CD8-positive, alpha-beta memory T cell (primary cell): ENCODE results near the gene LRIT1. TPM values are rescaled to one million over a fixed set of nuclear protein-coding genes. Genes with fewer than 3 reads are reported as not detected.

Source experiments
- CTCF ChIA-PET: fragments of 350-600 bp; sonication (Branson Sonifier 250); formaldehyde crosslinking; loops from one replicate; lab custom pipeline; 2021; ENCODE audit warnings: antibody characterized with exemption; lab: Charles Lee
- POLR2A ChIA-PET: fragments of 350-600 bp; sonication (Branson Sonifier 250); formaldehyde crosslinking; loops from one replicate; lab custom pipeline; 2021; ENCODE audit warnings: antibody characterized with exemption; lab: Charles Lee
- DNase-seq, 5 donors: peaks; one replicate each; pipeline versions ENCODE4 v3.0.0 to v3.0.0-alpha.2; 2020 to 2022; ENCODE audit warnings: mixed read lengths in 1 of 5
- H3K27ac ChIP-seq: one replicate; pipeline ENCODE4 v1.7.0; 2013; ENCODE audit warnings: low read depth, mild to moderate bottlenecking, low read length, moderate library complexity
- H3K27me3 ChIP-seq: 2 replicates; pipeline ENCODE4 v1.7.0; 2013; ENCODE audit warnings: low read length, mild to moderate bottlenecking; ENCODE audit not compliant: insufficient read depth, poor library complexity, severe bottlenecking
- H3K36me3 ChIP-seq: 2 replicates; pipeline ENCODE4 v1.7.0; 2013; ENCODE audit warnings: mild to moderate bottlenecking, low read length, moderate library complexity; ENCODE audit not compliant: insufficient read depth
- H3K4me1 ChIP-seq: 2 replicates; pipeline ENCODE4 v1.7.0; 2013; ENCODE audit warnings: mild to moderate bottlenecking, low read length, moderate library complexity; ENCODE audit not compliant: insufficient read depth
- H3K4me3 ChIP-seq: 2 replicates; pipeline ENCODE4 v1.7.0; 2013; ENCODE audit warnings: mild to moderate bottlenecking, low read length
- H3K9me3 ChIP-seq: 2 replicates; pipeline ENCODE4 v1.7.0; 2013; ENCODE audit warnings: mild to moderate bottlenecking, low read length
- H3K27ac Mint-ChIP-seq, 8 donors: one replicate each; pipeline ENCODE4 v1.8.0; 2020 to 2021; ENCODE audit warnings: mixed read lengths in 8 of 8, mild to moderate bottlenecking in 6 of 8, inconsistent platforms in 3 of 8, moderate library complexity in 3 of 8
- H3K27me3 Mint-ChIP-seq, 2 donors: one replicate each; pipeline ENCODE4 v1.8.0; 2020 to 2021; ENCODE audit warnings: mixed read lengths in 2 of 2, mild to moderate bottlenecking in 1 of 2, moderate library complexity in 1 of 2
- H3K36me3 Mint-ChIP-seq, 3 donors: one replicate each; pipeline ENCODE4 v1.8.0; 2020 to 2021; ENCODE audit warnings: mixed read lengths in 3 of 3, inconsistent platforms in 1 of 3, mild to moderate bottlenecking in 1 of 3
- H3K4me1 Mint-ChIP-seq, 3 donors: one replicate each; pipeline ENCODE4 v1.8.0; 2020 to 2021; ENCODE audit warnings: mixed read lengths in 3 of 3, inconsistent platforms in 1 of 3, mild to moderate bottlenecking in 1 of 3
- H3K4me3 Mint-ChIP-seq, 7 donors: one replicate each; pipeline ENCODE4 v1.8.0; 2020 to 2021; ENCODE audit warnings: mixed read lengths in 7 of 7, mild to moderate bottlenecking in 6 of 7, moderate library complexity in 4 of 7, inconsistent platforms in 2 of 7
- H3K9me3 Mint-ChIP-seq, 5 donors: one replicate each; pipeline ENCODE4 v1.8.0; 2020 to 2022; ENCODE audit warnings: mixed read lengths in 5 of 5, mild to moderate bottlenecking in 3 of 5, moderate library complexity in 2 of 5, inconsistent platforms in 1 of 5
- polyA plus RNA-seq: library from polyadenylated mRNA; unstranded; fragments of 300-500 nt; fragmentation: Illumina TruSeq; gene quantifications from one replicate; pipeline ENCODE4 v1.2.3, GENCODE V29; 2021
- total RNA-seq, 2 experiments: library from RNA; stranded (reverse); gene quantifications; one replicate each; pipeline ENCODE4 v1.2.3, GENCODE V29; 2021

LRIT1 gene
- total and polyA plus RNA-seq, 3 experiments from 2014 or later = not detected

DNA sequence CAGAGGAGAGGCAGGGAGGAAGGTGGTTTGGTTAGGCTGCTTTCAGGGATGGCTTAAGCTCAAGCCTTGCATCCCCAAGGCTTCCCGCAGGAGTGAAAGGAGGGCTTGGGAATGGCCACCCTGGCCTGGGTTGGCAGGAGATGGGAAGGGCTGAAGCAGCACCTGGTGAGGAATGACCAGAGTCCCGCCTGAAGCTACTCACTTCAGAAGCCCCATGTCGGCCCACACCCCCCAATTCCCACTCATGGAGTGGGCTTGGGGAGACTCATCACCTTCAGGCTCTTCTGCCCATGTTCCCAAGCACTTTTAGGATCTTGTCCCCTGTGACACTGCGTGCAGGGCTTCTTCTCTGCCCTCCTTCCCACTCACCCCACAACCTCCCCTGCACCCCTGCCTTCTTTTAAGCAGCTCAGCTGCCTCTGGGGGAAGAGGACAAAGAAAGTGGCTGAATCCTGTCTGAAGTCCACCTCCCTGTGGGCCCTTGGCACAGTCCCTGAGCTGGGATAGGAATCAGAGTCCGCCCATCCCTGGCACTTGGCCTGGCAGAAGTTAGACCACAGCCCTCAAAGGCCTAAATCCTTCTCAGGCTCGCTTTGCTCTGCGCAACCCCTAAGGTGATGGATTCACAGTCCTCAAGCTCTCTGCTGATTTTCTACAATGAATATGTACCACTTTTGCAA lies 20.0 kb upstream of the LRIT1 start:
- Mint-ChIP-seq H3K36me3 (no peaks in the 10 kb centered on the region), H3K4me1 (peaks cover 3 to 10% (median 8%) of the 10 kb centered on the region in 3 donors), H3K27ac (no peak overlapping the region), H3K4me3 (no peak overlapping the region), H3K27me3 (peaks cover 16 to 51% of the 10 kb centered on the region in 2 donors), H3K9me3 (no peaks in the 10 kb centered on the region)
- CTCF ChIA-PET = interaction anchor here (9.6 kb wide), 1 partner anchor 277 kb away, joined by 191 read pairs; no protein-coding TSS in a partner anchor
- no peak for DNase-seq
- POLR2A ChIA-PET = no interaction called here
- H3K9me3 ChIP-seq = no peaks in the 10 kb centered on the region
- peaks cover 5% of the 10 kb centered on the region for H3K27me3 ChIP-seq
- no peak overlapping the region for H3K27ac ChIP-seq
- H3K4me3 ChIP-seq = no peak overlapping the region
- no peaks in the 10 kb centered on the region for H3K4me1 ChIP-seq
- no peaks in the 10 kb centered on the region for H3K36me3 ChIP-seq

DNA sequence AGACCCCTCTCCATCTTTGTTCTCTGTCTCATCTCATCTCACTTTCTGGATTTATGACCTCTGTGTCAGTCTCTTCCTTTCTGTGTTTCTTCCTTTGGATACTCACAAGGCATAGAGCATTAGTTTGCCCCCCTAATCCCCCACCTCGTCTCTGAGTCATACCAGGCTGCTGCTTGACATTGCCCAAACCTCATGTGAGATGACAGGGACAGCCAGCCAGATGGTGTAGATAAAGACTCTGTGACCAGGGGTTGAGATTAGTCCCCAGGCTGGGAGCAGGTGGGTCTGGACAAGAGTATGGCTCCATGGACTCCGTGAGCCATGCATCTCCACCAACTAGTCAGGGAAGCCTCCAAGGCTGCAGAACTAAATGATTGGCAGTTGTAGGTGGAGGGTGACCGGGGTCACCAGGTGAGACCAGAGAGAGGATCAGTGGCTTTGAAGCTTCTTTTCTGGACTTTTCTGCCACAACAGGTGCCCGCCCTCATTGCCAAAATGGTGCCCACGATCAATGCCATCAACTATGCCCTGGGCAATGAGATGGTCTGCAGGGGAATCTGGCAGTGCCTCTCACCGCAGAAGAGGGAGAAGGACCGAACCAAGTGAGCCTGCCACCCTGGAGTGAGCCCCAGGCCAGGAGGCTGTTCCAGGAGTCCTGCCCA lies 16.8 kb upstream of the LRIT1 start:
- Histone ChIP-seq H3K36me3 (no peaks in the 10 kb centered on the region), H3K4me1 (no peaks in the 10 kb centered on the region), H3K27me3 (no peaks in the 10 kb centered on the region), H3K4me3 (no peak overlapping the region), H3K9me3 (no peaks in the 10 kb centered on the region), H3K27ac (no peak overlapping the region)
- H3K9me3 Mint-ChIP-seq = no peaks in the 10 kb centered on the region
- POLR2A ChIA-PET = no interaction called here
- no peak overlapping the region for H3K27ac Mint-ChIP-seq
- DNase-seq = no peak
- CTCF ChIA-PET = interaction anchor here (1.6 kb wide), 1 partner anchor 9 kb away, joined by 4 read pairs; no protein-coding TSS in a partner anchor
- H3K4me1 Mint-ChIP-seq = peaks cover 3 to 4% (median 3%) of the 10 kb centered on the region in 3 donors
- H3K36me3 Mint-ChIP-seq = no peaks in the 10 kb centered on the region
- H3K4me3 Mint-ChIP-seq = no peak overlapping the region
- peaks cover 14 to 37% of the 10 kb centered on the region in 2 donors for H3K27me3 Mint-ChIP-seq

DNA sequence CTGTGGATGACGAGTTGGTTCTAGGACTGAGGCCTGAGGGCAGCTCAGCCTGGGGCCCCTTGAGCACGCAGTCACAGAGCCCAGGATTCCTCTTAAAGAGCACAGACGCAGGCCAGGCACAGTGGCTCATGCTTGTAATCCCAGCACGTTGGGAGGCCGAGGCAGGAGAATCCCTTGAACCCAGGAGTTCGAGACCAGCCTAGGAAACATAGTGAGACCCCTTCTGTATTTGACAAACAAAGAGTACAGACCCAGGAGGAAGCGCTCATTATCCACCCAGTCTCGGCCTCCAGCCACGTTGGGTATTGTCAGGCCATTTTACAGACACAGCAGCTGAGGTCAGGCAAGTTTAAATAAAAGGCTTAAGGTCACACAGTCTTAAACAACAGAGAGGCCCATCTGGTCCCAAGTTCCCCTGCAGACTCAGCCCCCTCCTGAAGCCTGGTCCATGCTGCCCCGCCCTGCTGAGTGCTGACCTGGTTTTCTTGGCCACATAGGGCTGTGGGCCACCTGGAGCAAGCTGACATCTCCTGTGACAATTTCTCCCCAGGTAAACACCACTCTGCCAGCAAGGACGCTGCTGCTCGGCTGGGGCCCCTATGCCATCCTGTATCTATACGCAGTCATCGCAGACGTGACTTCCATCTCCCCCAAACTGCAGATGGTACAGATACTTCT lies 16.1 kb upstream of the LRIT1 start:
- Mint-ChIP-seq H3K4me1 (peaks cover 3 to 4% (median 3%) of the 10 kb centered on the region in 3 donors), H3K27ac (no peak overlapping the region), H3K4me3 (peak overlapping the region in 1 of 7 donors; percentile 23), H3K9me3 (no peaks in the 10 kb centered on the region), H3K36me3 (no peaks in the 10 kb centered on the region), H3K27me3 (peaks cover 15 to 30% of the 10 kb centered on the region in 2 donors)
- no peaks in the 10 kb centered on the region for H3K36me3 ChIP-seq
- no peak for DNase-seq
- ChIA-PET CTCF (interaction anchor here (1.0 to 1.6 kb wide), 4 partner anchors 10 to 283 kb away, joined by 4 read pairs; no protein-coding TSS in a partner anchor), POLR2A (no interaction called here)
- no peaks in the 10 kb centered on the region for H3K4me1 ChIP-seq
- no peak overlapping the region for H3K27ac ChIP-seq
- no peaks in the 10 kb centered on the region for H3K27me3 ChIP-seq
- H3K4me3 ChIP-seq = no peak overlapping the region
- no peaks in the 10 kb centered on the region for H3K9me3 ChIP-seq

DNA sequence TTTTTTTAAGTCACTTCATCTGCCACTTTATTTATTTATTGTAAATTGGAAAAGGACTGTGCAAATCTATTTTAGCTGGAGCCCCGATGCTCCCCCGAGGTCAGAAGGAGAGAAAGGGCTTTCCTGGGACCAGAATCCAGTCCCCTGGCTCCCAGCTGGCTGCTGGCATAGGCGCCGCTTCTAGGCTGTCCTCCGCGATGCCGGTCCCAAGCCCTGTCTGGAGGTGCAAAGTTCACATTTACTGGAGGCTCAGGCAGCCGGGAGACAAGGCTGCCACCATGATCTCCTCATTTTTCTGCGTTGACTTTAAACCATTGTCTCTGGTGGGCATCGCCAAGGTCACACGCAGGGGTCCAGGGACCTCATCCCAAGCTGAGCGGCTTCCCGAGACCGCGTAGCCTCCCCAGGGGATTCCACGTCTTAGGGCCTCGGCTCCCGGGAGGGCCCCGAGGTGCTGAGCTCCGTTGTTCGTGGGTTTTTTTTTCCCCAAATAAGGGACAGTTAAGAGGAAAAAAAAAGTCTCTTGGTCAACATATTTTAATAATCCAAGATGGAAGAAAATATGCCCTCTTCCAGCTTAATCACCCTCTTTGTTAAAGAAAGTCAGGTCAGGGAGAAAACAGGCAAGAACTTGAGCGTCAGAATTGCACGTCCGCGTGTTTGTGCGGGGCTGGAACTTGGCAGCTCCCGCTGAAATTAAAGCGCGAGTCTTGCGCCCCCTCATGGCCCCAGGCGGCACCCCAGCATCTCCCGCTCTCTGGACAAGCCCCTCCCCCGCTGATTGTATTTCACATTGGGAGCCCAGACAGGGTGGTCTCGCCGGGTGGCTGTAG lies 15.4 kb upstream of the LRIT1 start:
- Histone ChIP-seq H3K4me3 (no peak overlapping the region), H3K27me3 (no peaks in the 10 kb centered on the region), H3K36me3 (no peaks in the 10 kb centered on the region), H3K4me1 (no peaks in the 10 kb centered on the region), H3K27ac (no peak overlapping the region), H3K9me3 (no peaks in the 10 kb centered on the region)
- DNase-seq = peak in 1 of 5 donors; percentile 26
- Mint-ChIP-seq H3K36me3 (no peaks in the 10 kb centered on the region), H3K27me3 (peaks cover 12 to 25% of the 10 kb centered on the region in 2 donors), H3K4me3 (peak overlapping the region in 1 of 7 donors; percentile 23), H3K4me1 (peaks cover 3 to 4% (median 3%) of the 10 kb centered on the region in 3 donors), H3K9me3 (peaks cover 0 to 2% (median 0%) of the 10 kb centered on the region in 5 donors), H3K27ac (no peak overlapping the region)
- ChIA-PET CTCF (interaction anchor here (1.0 to 1.6 kb wide), 6 partner anchors 8 to 283 kb away, joined by 3 to 4 read pairs (median 4); no protein-coding TSS in a partner anchor), POLR2A (no interaction called here)

DNA sequence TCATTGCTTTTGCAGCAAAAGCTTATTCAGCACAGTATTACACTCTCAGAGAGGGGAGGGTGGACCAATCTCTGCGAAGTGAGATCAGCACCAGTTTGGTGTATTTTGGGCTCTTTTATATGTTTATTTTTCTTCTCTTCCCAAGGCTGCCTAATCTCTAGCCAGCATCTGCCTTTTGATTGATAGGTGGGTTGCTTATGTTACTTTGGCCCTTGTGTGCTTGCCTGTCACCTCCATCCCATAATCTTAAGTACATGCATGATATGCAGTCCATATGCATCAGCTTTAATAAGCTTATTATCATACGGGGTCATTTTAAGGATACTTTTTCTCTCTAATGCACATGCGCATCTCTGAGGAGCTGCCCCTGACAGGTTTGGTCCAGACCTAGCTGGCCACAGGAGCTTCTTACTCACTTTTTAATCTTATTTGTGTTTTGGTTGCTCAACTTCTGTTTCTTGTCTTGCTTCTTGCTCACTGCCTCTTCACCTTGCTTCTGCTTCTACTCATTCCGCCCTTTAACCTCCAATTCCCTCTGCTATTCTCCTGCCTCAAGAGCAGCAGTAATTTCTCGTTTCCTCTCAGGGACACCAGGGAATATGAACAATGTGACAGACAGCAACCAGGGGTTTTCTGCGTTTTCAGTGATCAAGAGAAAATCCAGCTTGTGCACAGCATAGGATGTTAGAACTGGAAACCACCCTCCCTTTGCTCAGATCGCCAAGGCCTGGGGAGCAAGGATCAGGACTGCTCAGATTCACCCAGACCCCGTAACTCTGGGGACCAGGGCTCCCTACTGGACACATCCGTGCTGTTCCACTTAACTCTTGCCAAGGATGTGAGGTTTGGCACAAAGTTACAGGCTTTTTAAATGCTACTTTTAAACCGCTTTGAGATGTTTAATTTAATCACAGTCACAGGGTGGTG lies 13.5 kb upstream of the LRIT1 start:
- no peak for DNase-seq
- no peaks in the 10 kb centered on the region for H3K36me3 Mint-ChIP-seq
- H3K9me3 Mint-ChIP-seq = peaks cover 0 to 2% (median 2%) of the 10 kb centered on the region in 5 donors
- no peak overlapping the region for H3K4me3 Mint-ChIP-seq
- H3K4me1 Mint-ChIP-seq = peaks cover 3 to 4% (median 3%) of the 10 kb centered on the region in 3 donors
- CTCF ChIA-PET = interaction anchor here (0.9 to 2.0 kb wide), 3 partner anchors 10 to 283 kb away, joined by 4 to 8 read pairs (median 5); no protein-coding TSS in a partner anchor
- no peak overlapping the region for H3K27ac Mint-ChIP-seq
- H3K27me3 Mint-ChIP-seq = peaks cover 12 to 17% of the 10 kb centered on the region in 2 donors
- Histone ChIP-seq H3K4me1 (no peaks in the 10 kb centered on the region), H3K36me3 (no peaks in the 10 kb centered on the region), H3K9me3 (no peaks in the 10 kb centered on the region), H3K27me3 (no peaks in the 10 kb centered on the region), H3K27ac (no peak overlapping the region), H3K4me3 (no peak overlapping the region)
- POLR2A ChIA-PET = interaction anchor here (0.5 kb wide), 1 partner anchor 223 kb away, joined by 3 read pairs; no protein-coding TSS in a partner anchor

DNA sequence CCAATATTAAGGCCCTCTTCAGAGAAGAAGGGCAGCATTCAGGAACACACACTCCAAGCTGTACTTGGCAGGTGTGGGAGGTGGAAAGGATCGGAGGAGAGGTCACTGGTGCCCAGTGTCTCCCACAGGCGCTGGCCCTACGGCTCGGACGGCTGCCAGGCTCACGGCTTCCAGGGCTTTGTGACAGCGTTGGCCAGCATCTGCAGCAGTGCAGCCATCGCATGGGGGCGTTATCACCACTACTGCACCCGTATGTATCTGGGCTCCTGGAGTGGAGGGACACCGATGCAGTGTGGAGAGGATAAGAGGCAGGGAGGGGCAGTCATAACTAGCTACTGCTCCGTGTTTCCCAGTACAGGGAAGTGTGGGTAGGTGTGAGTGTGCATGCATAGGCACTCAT lies 7.4 kb upstream of the LRIT1 start:
- ChIA-PET CTCF (interaction anchor here (1.4 kb wide), 1 partner anchor 16 kb away, joined by 3 read pairs; no protein-coding TSS in a partner anchor), POLR2A (no interaction called here)
- Mint-ChIP-seq H3K27ac (no peak overlapping the region), H3K36me3 (no peaks in the 10 kb centered on the region), H3K4me3 (no peak overlapping the region), H3K9me3 (peaks cover 0 to 2% (median 2%) of the 10 kb centered on the region in 5 donors), H3K4me1 (no peaks in the 10 kb centered on the region), H3K27me3 (peaks cover 4 to 18% of the 10 kb centered on the region in 2 donors)
- H3K27ac ChIP-seq = no peak overlapping the region
- no peak for DNase-seq
- no peaks in the 10 kb centered on the region for H3K27me3 ChIP-seq
- no peaks in the 10 kb centered on the region for H3K4me1 ChIP-seq
- H3K9me3 ChIP-seq = no peaks in the 10 kb centered on the region
- no peak overlapping the region for H3K4me3 ChIP-seq
- no peaks in the 10 kb centered on the region for H3K36me3 ChIP-seq
